Activated CD8-positive, alpha-beta memory T cell treated with anti-CD3 and anti-CD28 coated beads for 24 hours (primary cell): ENCODE data around the gene TMEM222.
"Not testable (repeated sequence)": the region's sequence is repeated elsewhere in the genome, so short reads cannot be mapped to it uniquely, and the experiment has no call there.

Experiments used
- DNase-seq: peaks from one replicate; pipeline ENCODE4 v3.0.0-alpha.2; 2020

The TMEM222 gene

GRCh38 chr1:27380766-27381733 lies 59.1 kb downstream of the TMEM222 start:
- DNase-seq, result no peak

- no peak for DNase-seq
Observed at GRCh38 chr1:27381969-27382762, 60.2 kb downstream of the TMEM222 start.

GRCh38 chr1:27383039-27383605 lies 61.2 kb downstream of the TMEM222 start, which contains the start of gene CD164L2:
TSS of gene CD164L2 (minus strand) at chr1:27383333. CDS start at chr1:27383239, 94 bp downstream.
- no peak for DNase-seq

DNA sequence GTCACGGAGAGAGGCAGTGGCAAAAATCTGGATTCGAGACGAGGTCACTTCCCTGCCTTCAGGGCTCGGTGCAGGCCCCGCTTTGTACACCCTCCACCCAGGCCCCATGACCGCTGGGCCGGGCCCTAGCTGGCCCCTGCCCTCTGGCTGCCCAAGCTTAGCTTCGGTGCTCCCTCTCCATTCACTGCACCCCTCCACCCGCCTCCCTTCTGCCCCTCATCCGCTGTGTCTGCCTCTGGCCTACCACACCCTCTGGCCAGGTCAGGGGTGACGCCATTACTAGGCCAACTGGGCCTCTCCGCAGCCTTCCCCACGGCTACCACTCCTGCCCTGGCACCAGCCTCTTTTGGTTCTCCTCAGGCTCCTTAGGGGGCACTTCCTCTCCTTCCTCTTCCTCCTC lies 61.7 kb downstream of the TMEM222 start:
- DNase-seq, result no peak

GRCh38 chr1:27384797-27385196 lies 62.8 kb downstream of the TMEM222 start:
- DNase-seq, result not testable (repeated sequence)
